Measurements from ENCODE around the gene NFIB.

GRCh38 chr9:14256588-14256987 is 57.4 kb downstream of the NFIB start:
- TF ChIP-seq CTCF (conservative IDR thresholded peaks at IDR 0.05 in 1 of 2, IDR thresholded peaks at IDR 0.05 in 1 of 2; ENCODE audit: low read depth in 1 of 2, low read length in 2 of 2) (no peak), EZH2 (IDR thresholded peaks at IDR 0.05; ENCODE audit: low read length, missing control alignments) (no peak)
